Calu3 (cell line): Measurements from ENCODE around the gene FAM53A. TPM values are rescaled to one million over a fixed set of nuclear protein-coding genes. Genes with fewer than 3 reads are reported as not detected.
"Not testable (repeated sequence)": the region's sequence is repeated elsewhere in the genome, so short reads cannot be mapped to it uniquely, and the experiment has no call there.

Experiments
- BruUV-seq: library from RNA; stranded (reverse); fragments of 400-500 nt; replicated peaks from 2 replicates; lab custom pipeline; 2021; lab: Mats Ljungman, UMichigan
- CTCF ChIA-PET: fragments of 300-600 bp; sonication (Branson Sonifier 250); formaldehyde crosslinking; loops from one replicate; lab custom pipeline; 2022; ENCODE audit warnings: antibody characterized with exemption; lab: Charles Lee
- DNase-seq: peaks from one replicate; pipeline ENCODE4 v3.0.0; 2022
- H3K27ac Mint-ChIP-seq: one replicate; pipeline ENCODE4 v1.8.0; 2022; ENCODE audit warnings: mixed read lengths; ENCODE audit not compliant: unreplicated experiment
- H3K27me3 Mint-ChIP-seq: one replicate; pipeline ENCODE4 v1.8.0; 2022; ENCODE audit warnings: mixed read lengths; ENCODE audit not compliant: unreplicated experiment
- H3K36me3 Mint-ChIP-seq: one replicate; pipeline ENCODE4 v1.8.0; 2022; ENCODE audit warnings: mild to moderate bottlenecking, moderate library complexity, mixed read lengths; ENCODE audit not compliant: insufficient read depth, unreplicated experiment
- H3K4me1 Mint-ChIP-seq: one replicate; pipeline ENCODE4 v1.8.0; 2022; ENCODE audit warnings: mild to moderate bottlenecking, low read depth, mixed read lengths; ENCODE audit not compliant: unreplicated experiment
- H3K4me3 Mint-ChIP-seq: one replicate; pipeline ENCODE4 v1.8.0; 2022; ENCODE audit warnings: mild to moderate bottlenecking, low read depth, moderate library complexity, mixed read lengths; ENCODE audit not compliant: unreplicated experiment
- H3K9me3 Mint-ChIP-seq: one replicate; pipeline ENCODE4 v1.8.0; 2022; ENCODE audit warnings: low read depth, mixed read lengths; ENCODE audit not compliant: unreplicated experiment
- CTCF ChIP-seq: fragments of 200-600 bp; IDR thresholded peaks from one replicate; pipeline ENCODE4 v1.8.0; 2022; ENCODE audit warnings: antibody characterized with exemption; ENCODE audit not compliant: unreplicated experiment
- intact Hi-C: fragments of 100-400 bp; cut with micrococcal nuclease; formaldehyde crosslinking; loops from one replicate; pipeline ENCODE4 v1.10.0; 2022; ENCODE audit not compliant: unreplicated experiment
- total RNA-seq: library from RNA; stranded (reverse); gene quantifications from 2 replicates; pipeline ENCODE4 v1.2.3, GENCODE V29; 2022

Gene FAM53A
- total RNA-seq, 1 experiment from 2014 or later, result 7.3 TPM

- no peak for TF ChIP-seq CTCF
- no TSS peak for BruUV-seq
- CTCF ChIA-PET, result no interaction called here
- Mint-ChIP-seq H3K4me1 (peaks cover 15% of the 10 kb centered on the region), H3K36me3 (no peaks in the 10 kb centered on the region), H3K4me3 (no peak overlapping the region), H3K27me3 (peaks cover 24% of the 10 kb centered on the region), H3K9me3 (no peaks in the 10 kb centered on the region), H3K27ac (no peak overlapping the region)
- no peak for DNase-seq
- intact Hi-C loops, result no loop called here
Observed at GRCh38 chr4:1608821-1609500, 75.2 kb downstream of the FAM53A start.

GRCh38 chr4:1608196-1608820 is 75.8 kb downstream of the FAM53A start:
- no peaks in the 10 kb centered on the region for H3K36me3 Mint-ChIP-seq
- CTCF ChIA-PET, result no interaction called here
- no TSS peak for BruUV-seq
- H3K27ac Mint-ChIP-seq, result no peak overlapping the region
- intact Hi-C loops, result no loop called here
- peaks cover 15% of the 10 kb centered on the region for H3K4me1 Mint-ChIP-seq
- no peak overlapping the region for H3K4me3 Mint-ChIP-seq
- TF ChIP-seq CTCF, result no peak
- no peaks in the 10 kb centered on the region for H3K9me3 Mint-ChIP-seq
- no peak for DNase-seq
- H3K27me3 Mint-ChIP-seq, result peaks cover 31% of the 10 kb centered on the region

- H3K4me3 Mint-ChIP-seq, intact Hi-C loops, BruUV-seq, DNase-seq, H3K36me3 Mint-ChIP-seq, H3K27ac Mint-ChIP-seq, CTCF ChIA-PET, H3K9me3 Mint-ChIP-seq: not testable (repeated sequence)
- H3K27me3 Mint-ChIP-seq, result peaks cover 38% of the 10 kb centered on the region
- H3K4me1 Mint-ChIP-seq, result peaks cover 15% of the 10 kb centered on the region
Observed at GRCh38 chr4:1607436-1608195, 76.5 kb downstream of the FAM53A start.

DNA sequence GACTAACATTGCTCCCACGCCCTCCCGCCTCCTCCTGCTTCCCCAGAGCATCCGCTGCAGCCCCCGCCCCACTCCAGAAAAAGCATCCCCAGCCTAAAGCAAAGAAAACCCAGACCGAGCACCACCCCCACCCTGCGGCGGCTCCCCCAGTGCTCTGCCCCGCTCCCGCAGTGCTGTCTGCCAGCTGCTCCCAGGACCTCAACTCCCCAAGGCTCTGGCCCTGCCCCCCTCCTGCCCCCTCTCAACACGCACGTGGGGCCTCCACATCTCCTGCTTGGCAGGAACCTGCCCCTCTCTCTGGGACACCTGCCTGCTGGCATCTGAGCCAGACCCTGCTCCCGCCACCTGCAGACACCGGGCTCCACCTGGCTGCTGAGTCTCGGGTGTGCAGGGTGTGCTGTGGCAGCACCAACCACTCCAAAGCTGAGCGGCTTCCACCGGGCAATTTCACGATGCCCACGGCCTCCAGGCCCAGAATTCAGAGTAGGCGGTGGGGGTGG is 79.4 kb downstream of the FAM53A start:
- BruUV-seq, result no TSS peak
- peak; percentile 65 for DNase-seq
- Mint-ChIP-seq H3K4me1 (peaks cover 15% of the 10 kb centered on the region), H3K27me3 (peaks cover 41% of the 10 kb centered on the region), H3K27ac (no peak overlapping the region), H3K4me3 (peak overlapping the region; percentile 47), H3K9me3 (no peaks in the 10 kb centered on the region), H3K36me3 (no peaks in the 10 kb centered on the region)
- CTCF ChIA-PET, result interaction anchor here (0.6 to 1.4 kb wide), 3 partner anchors 236 to 434 kb away, joined by 3 to 5 read pairs (median 4); no protein-coding TSS in a partner anchor
- intact Hi-C loops, result no loop called here
- peak; percentile 25 for TF ChIP-seq CTCF
